ENCODE results near the gene STN1.

Gene STN1

GRCh38 chr10:103851261-103851660, 66.7 kb downstream of the STN1 start:
- Histone ChIP-seq H3K4me3 (replicated peaks; ENCODE audit: low read depth, low read length) (no peak overlapping the region), H3K27me3 (replicated peaks; ENCODE audit: control insufficient read depth, insufficient read depth, low read length) (peaks cover 9% of the 10 kb centered on the region), H3K36me3 (ENCODE audit: control insufficient read depth, insufficient read depth, low read length) (no peaks in the 10 kb centered on the region)
- TF ChIP-seq, protein P1, sequence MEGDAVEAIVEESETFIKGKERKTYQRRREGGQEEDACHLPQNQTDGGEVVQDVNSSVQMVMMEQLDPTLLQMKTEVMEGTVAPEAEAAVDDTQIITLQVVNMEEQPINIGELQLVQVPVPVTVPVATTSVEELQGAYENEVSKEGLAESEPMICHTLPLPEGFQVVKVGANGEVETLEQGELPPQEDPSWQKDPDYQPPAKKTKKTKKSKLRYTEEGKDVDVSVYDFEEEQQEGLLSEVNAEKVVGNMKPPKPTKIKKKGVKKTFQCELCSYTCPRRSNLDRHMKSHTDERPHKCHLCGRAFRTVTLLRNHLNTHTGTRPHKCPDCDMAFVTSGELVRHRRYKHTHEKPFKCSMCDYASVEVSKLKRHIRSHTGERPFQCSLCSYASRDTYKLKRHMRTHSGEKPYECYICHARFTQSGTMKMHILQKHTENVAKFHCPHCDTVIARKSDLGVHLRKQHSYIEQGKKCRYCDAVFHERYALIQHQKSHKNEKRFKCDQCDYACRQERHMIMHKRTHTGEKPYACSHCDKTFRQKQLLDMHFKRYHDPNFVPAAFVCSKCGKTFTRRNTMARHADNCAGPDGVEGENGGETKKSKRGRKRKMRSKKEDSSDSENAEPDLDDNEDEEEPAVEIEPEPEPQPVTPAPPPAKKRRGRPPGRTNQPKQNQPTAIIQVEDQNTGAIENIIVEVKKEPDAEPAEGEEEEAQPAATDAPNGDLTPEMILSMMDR (IDR thresholded peaks at IDR 0.05; ENCODE audit: insufficient read depth, low read length, poor library complexity, severe bottlenecking): no peak
- DNase-seq (ENCODE audit: extremely low read depth, insufficient read length): no peak

DNA sequence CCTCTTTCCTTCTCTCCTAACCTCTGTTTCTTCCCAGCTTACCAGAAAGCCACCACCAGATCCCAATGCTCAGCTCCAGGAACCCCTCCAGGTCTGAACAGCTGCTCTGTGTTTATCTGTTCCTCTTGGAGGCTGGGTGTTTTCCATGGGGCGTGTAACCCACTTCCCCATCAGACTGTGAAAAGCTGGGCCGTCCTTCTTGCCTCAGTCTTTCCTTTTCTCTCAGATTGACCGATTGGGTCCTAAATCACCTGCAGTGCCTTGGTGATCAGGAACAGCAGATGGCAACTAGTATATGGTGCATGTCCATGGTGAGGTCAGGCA, 67.5 kb downstream of the STN1 start:
- TF ChIP-seq, protein P1 (IDR thresholded peaks at IDR 0.05; ENCODE audit: insufficient read depth, low read length, poor library complexity, severe bottlenecking): no peak
- DNase-seq (ENCODE audit: extremely low read depth, insufficient read length): no peak
- Histone ChIP-seq H3K36me3 (ENCODE audit: control insufficient read depth, insufficient read depth, low read length) (no peaks in the 10 kb centered on the region), H3K4me3 (replicated peaks; ENCODE audit: low read depth, low read length) (no peak overlapping the region), H3K27me3 (replicated peaks; ENCODE audit: control insufficient read depth, insufficient read depth, low read length) (peaks cover 4% of the 10 kb centered on the region)

DNA sequence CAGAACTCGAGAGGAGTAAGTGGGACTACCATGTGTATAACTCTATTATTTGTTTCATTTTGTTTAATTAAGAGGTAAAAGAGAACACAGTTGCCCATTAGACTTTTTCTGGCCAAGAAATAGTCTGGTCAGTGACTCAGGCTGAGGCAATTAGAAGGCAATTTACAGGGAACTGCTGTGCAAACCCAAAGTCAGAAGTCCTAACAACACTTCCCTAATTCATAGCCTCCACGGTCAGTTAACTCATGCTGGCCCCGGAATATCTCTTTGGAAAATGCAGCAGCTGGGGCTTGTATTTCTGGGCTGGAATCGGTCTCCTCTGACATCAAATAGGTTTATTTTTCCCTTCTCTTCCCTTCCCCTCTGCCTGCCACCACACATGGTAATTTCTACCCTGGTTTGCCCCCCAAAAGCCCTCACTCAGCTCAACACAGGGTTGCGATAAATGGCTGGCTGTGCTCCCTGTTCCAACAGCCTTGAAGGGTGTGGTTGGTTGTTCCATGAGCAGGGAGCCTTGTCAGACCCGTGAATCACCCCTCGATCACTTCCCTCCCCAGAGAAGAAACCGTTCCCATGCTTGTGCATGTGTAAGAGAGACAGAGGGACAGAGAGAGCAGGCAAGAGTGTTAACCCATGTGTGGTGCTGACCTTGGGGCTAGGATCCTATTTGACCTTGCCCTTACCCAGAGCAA, 68.0 kb downstream of the STN1 start:
- Histone ChIP-seq H3K36me3 (ENCODE audit: control insufficient read depth, insufficient read depth, low read length) (no peaks in the 10 kb centered on the region), H3K27me3 (replicated peaks; ENCODE audit: control insufficient read depth, insufficient read depth, low read length) (peaks cover 4% of the 10 kb centered on the region), H3K4me3 (replicated peaks; ENCODE audit: low read depth, low read length) (no peak overlapping the region)
- no peak for DNase-seq (ENCODE audit: extremely low read depth, insufficient read length)
- TF ChIP-seq, protein P1 (IDR thresholded peaks at IDR 0.05; ENCODE audit: insufficient read depth, low read length, poor library complexity, severe bottlenecking): no peak

- H3K27me3 ChIP-seq (replicated peaks; ENCODE audit: control insufficient read depth, insufficient read depth, low read length): peaks cover 3% of the 10 kb centered on the region
- H3K4me3 ChIP-seq (replicated peaks; ENCODE audit: low read depth, low read length): no peak overlapping the region
- TF ChIP-seq, protein P1 (IDR thresholded peaks at IDR 0.05; ENCODE audit: insufficient read depth, low read length, poor library complexity, severe bottlenecking): no peak
- DNase-seq (ENCODE audit: extremely low read depth, insufficient read length): no peak
- no peaks in the 10 kb centered on the region for H3K36me3 ChIP-seq (ENCODE audit: control insufficient read depth, insufficient read depth, low read length)
These were observed 68.6 kb downstream of the STN1 start for GRCh38 chr10:103849212-103849877.

DNA sequence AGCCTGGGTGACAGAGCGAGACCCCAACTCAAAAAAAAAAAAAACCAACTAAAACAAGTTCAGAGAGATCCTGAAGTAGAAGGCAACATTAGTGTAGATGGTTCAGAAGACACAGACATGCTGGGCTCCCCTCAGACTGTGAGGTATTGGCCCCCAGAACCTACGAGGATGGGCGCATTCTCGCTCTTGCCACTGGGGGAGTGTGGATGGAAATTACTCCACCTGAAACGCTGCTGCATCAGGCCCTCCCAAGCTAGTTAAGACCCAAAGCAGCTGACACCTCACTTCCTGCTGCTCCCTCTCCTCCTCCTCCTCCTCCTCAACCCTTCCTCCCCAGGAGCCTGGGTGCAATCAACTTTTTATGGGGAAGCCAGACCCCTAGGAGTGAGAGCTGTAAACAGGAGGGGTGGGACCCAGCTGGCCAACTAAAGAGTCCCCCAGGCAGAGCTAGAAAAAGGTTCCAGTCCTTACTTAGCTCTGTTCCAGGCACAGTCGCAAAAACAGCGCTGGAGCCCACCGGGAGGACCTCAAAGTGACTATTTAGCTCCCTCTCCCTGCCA, 70.0 kb downstream of the STN1 start:
- TF ChIP-seq, protein P1 (IDR thresholded peaks at IDR 0.05; ENCODE audit: insufficient read depth, low read length, poor library complexity, severe bottlenecking): no peak

More for the DNA sequence above, 70.0 kb downstream of the STN1 start:
- Histone ChIP-seq H3K4me3 (replicated peaks; ENCODE audit: low read depth, low read length) (no peak overlapping the region), H3K27me3 (replicated peaks; ENCODE audit: control insufficient read depth, insufficient read depth, low read length) (peaks cover 3% of the 10 kb centered on the region), H3K36me3 (ENCODE audit: control insufficient read depth, insufficient read depth, low read length) (no peaks in the 10 kb centered on the region)
- no peak for DNase-seq (ENCODE audit: extremely low read depth, insufficient read length)
